H9 (cell line): ENCODE results near the gene MAPRE3. TPM values are rescaled to one million over a fixed set of nuclear protein-coding genes. Genes with fewer than 3 reads are reported as not detected.

Experiments
- DNase-seq: peaks from one replicate; pipeline ENCODE4 v3.0.0-alpha.2; 2017
- H2AFZ ChIP-seq: one replicate; pipeline ENCODE4 v1.6.1; 2013; ENCODE audit warnings: mild to moderate bottlenecking, low read length, control low read depth, moderate library complexity
- H2AK5ac ChIP-seq: 2 replicates; pipeline ENCODE4 v1.6.1; 2013; ENCODE audit warnings: low read length, control low read depth, mixed read lengths; ENCODE audit not compliant: insufficient read length
- H2BK120ac ChIP-seq: one replicate; pipeline ENCODE4 v1.6.1; 2013; ENCODE audit warnings: low read depth, mild to moderate bottlenecking, low read length, control low read depth, inconsistent platforms; ENCODE audit not compliant: poor library complexity, severe bottlenecking
- H2BK12ac ChIP-seq: 2 replicates; pipeline ENCODE4 v1.6.1; 2013; ENCODE audit warnings: low read length, control low read depth, mixed read lengths, low read depth; ENCODE audit not compliant: insufficient read length
- H2BK15ac ChIP-seq: 2 replicates; pipeline ENCODE4 v1.6.1; 2013; ENCODE audit warnings: low read depth, low read length, control low read depth
- H2BK20ac ChIP-seq: one replicate; pipeline ENCODE4 v1.6.1; 2013; ENCODE audit warnings: low read depth, mild to moderate bottlenecking, low read length, control low read depth, inconsistent platforms; ENCODE audit not compliant: poor library complexity, severe bottlenecking
- H2BK5ac ChIP-seq: 2 replicates; pipeline ENCODE4 v1.6.1; 2013; ENCODE audit warnings: low read length, control low read depth, mixed read lengths; ENCODE audit not compliant: insufficient read length
- H3K14ac ChIP-seq: 2 replicates; pipeline ENCODE4 v1.6.1; 2013; ENCODE audit warnings: low read length, control low read depth; ENCODE audit not compliant: insufficient read depth
- H3K18ac ChIP-seq: 2 replicates; pipeline ENCODE4 v1.6.1; 2013; ENCODE audit warnings: low read depth, mild to moderate bottlenecking, mixed read lengths, low read length, control low read depth; ENCODE audit not compliant: insufficient read length
- H3K23ac ChIP-seq: 2 replicates; pipeline ENCODE4 v1.6.1; 2013; ENCODE audit warnings: low read length, control low read depth, mixed read lengths, low read depth; ENCODE audit not compliant: insufficient read length
- H3K23me2 ChIP-seq: 2 replicates; pipeline ENCODE4 v1.6.1; 2013; ENCODE audit warnings: low read depth, mild to moderate bottlenecking, mixed read lengths, low read length, control low read depth; ENCODE audit not compliant: insufficient read length, poor library complexity, severe bottlenecking
- H3K27ac ChIP-seq: 2 replicates; pipeline ENCODE4 v1.5.1; 2013; ENCODE audit warnings: low read length, control low read depth, mixed read lengths, low read depth; ENCODE audit not compliant: insufficient read length
- H3K27me3 ChIP-seq: 2 replicates; pipeline ENCODE4 v1.6.1; 2013; ENCODE audit warnings: low read length, control low read depth, inconsistent platforms; ENCODE audit not compliant: insufficient read depth
- H3K4ac ChIP-seq: 2 replicates; pipeline ENCODE4 v1.6.1; 2013; ENCODE audit warnings: low read depth, mild to moderate bottlenecking, control low read depth, inconsistent platforms, low read length, moderate library complexity
- H3K4me1 ChIP-seq: 2 replicates; pipeline ENCODE4 v1.6.1; 2013; ENCODE audit warnings: low read length, control low read depth, inconsistent platforms; ENCODE audit not compliant: insufficient read depth
- H3K4me2 ChIP-seq: 2 replicates; pipeline ENCODE4 v1.6.1; 2013; ENCODE audit warnings: low read length, control low read depth, mixed read lengths; ENCODE audit not compliant: insufficient read length, insufficient read depth
- H3K56ac ChIP-seq: 2 replicates; pipeline ENCODE4 v1.6.1; 2013; ENCODE audit warnings: low read depth, mild to moderate bottlenecking, mixed read lengths, low read length, control low read depth; ENCODE audit not compliant: insufficient read length
- H3K79me1 ChIP-seq: 2 replicates; pipeline ENCODE4 v1.6.1; 2013; ENCODE audit warnings: low read depth, mild to moderate bottlenecking, moderate library complexity, low read length, control low read depth, inconsistent platforms; ENCODE audit not compliant: insufficient read depth, poor library complexity, severe bottlenecking
- H3K79me2 ChIP-seq: 2 replicates; pipeline ENCODE4 v1.6.1; 2013; ENCODE audit warnings: low read length, control low read depth, inconsistent platforms; ENCODE audit not compliant: insufficient read depth
- H3K9ac ChIP-seq: 2 replicates; pipeline ENCODE4 v1.6.1; 2013; ENCODE audit warnings: low read length, control low read depth, mixed read lengths; ENCODE audit not compliant: insufficient read length; ENCODE audit errors: extremely low read depth
- H3K9me3 ChIP-seq: one replicate; pipeline ENCODE4 v1.6.1; 2013; ENCODE audit warnings: low read depth, low read length, inconsistent platforms; ENCODE audit not compliant: control insufficient read depth
- H3T11ph ChIP-seq: one replicate; pipeline ENCODE4 v1.6.1; 2013; ENCODE audit warnings: mild to moderate bottlenecking, low read length, control low read depth, inconsistent platforms
- H4K20me1 ChIP-seq: one replicate; pipeline ENCODE4 v1.6.1; 2013; ENCODE audit not compliant: control insufficient read depth, insufficient read length, insufficient read depth
- H4K5ac ChIP-seq: 2 replicates; pipeline ENCODE4 v1.6.1; 2013; ENCODE audit warnings: low read depth, mild to moderate bottlenecking, mixed read lengths, low read length, control low read depth; ENCODE audit not compliant: insufficient read length
- H4K8ac ChIP-seq: replicated peaks from 2 replicates; pipeline ENCODE4 v1.6.1; 2013; ENCODE audit warnings: low read length, control low read depth, mixed read lengths, low read depth; ENCODE audit not compliant: insufficient read length
- H4K91ac ChIP-seq: 2 replicates; pipeline ENCODE4 v1.6.1; 2013; ENCODE audit warnings: low read depth, mild to moderate bottlenecking, moderate library complexity, mixed read lengths, low read length, control low read depth; ENCODE audit not compliant: insufficient read length
- H3K27ac Mint-ChIP-seq, 3 experiments: 2 replicates in 2 of 3; 3 replicates in 1 of 3; pipeline ENCODE4 v1.8.0; 2020 to 2021; ENCODE audit warnings: mixed read lengths in 3 of 3, mild to moderate bottlenecking in 1 of 3, moderate library complexity in 1 of 3
- H3K27me3 Mint-ChIP-seq: 2 replicates; pipeline ENCODE4 v1.8.0; 2021; ENCODE audit warnings: low read depth, mild to moderate bottlenecking, moderate library complexity, mixed read lengths
- H3K36me3 Mint-ChIP-seq, 3 experiments: 2 replicates in 2 of 3; 3 replicates in 1 of 3; pipeline ENCODE4 v1.8.0; 2020 to 2021; ENCODE audit warnings: low read depth in 3 of 3, mixed read lengths in 3 of 3; ENCODE audit not compliant: insufficient read depth in 1 of 3
- H3K4me1 Mint-ChIP-seq, 2 experiments: 2 replicates each; pipeline ENCODE4 v1.8.0; 2020; ENCODE audit warnings: mixed read lengths in 2 of 2
- H3K4me3 Mint-ChIP-seq, 2 experiments: 2 replicates in 1 of 2; 3 replicates in 1 of 2; pipeline ENCODE4 v1.8.0; 2020 to 2021; ENCODE audit warnings: mild to moderate bottlenecking in 2 of 2, mixed read lengths in 2 of 2, moderate library complexity in 1 of 2
- H3K9me3 Mint-ChIP-seq, 2 experiments: 2 replicates in 1 of 2; 3 replicates in 1 of 2; pipeline ENCODE4 v1.8.0; 2020; ENCODE audit warnings: mild to moderate bottlenecking in 2 of 2, mixed read lengths in 2 of 2, moderate library complexity in 1 of 2
- CTCF ChIP-seq: fragments of 200-600 bp; sonication (generic); conservative IDR thresholded peaks from 3 replicates; pipeline ENCODE4 v1.8.0; 2021; ENCODE audit warnings: antibody characterized with exemption, mild to moderate bottlenecking
- WGBS: extraction: QIAGEN DNeasy Blood & Tissue Kit; methylation state at CpG from one replicate; pipeline ENCODE4 v1.1.7; 2013; ENCODE audit warnings: missing lambda C conversion rate, low lambda C conversion rate, mixed read lengths; ENCODE audit not compliant: insufficient read length; ENCODE audit errors: extremely low coverage; 5-methylcytosine and 5-hydroxymethylcytosine counted together
- total RNA-seq: library from RNA; stranded (reverse); gene quantifications from 2 replicates; pipeline ENCODE4 v1.2.1, GENCODE V29; 2021

The MAPRE3 gene
- total RNA-seq, 1 experiment from 2014 or later = 2.0 TPM

- Histone ChIP-seq H2AFZ (no peak overlapping the region), H4K20me1 (no peaks in the 10 kb centered on the region), H2BK15ac (no peak overlapping the region), H3K14ac (no peak overlapping the region), H3K56ac (no peak overlapping the region), H2BK12ac (no peak overlapping the region), H3T11ph (no peak overlapping the region), H4K8ac (no peak overlapping the region), H4K91ac (no peak overlapping the region), H3K23me2 (peaks cover 6% of the 10 kb centered on the region), H3K27me3 (no peaks in the 10 kb centered on the region), H3K79me2 (no peaks in the 10 kb centered on the region), H3K9ac (no peak overlapping the region), H2BK5ac (no peak overlapping the region), H3K18ac (no peak overlapping the region), H2BK120ac (no peak overlapping the region), H3K4me1 (0 out of 2 replicates have a peak, but pooled peaks cover 4% of the 10 kb centered on the region), H3K9me3 (no peaks in the 10 kb centered on the region), H2BK20ac (no peak overlapping the region), H4K5ac (no peak overlapping the region), H3K4ac (no peak overlapping the region), H3K4me2 (no peak overlapping the region), H3K27ac (no peak overlapping the region), H2AK5ac (no peak overlapping the region), H3K79me1 (no peaks in the 10 kb centered on the region), H3K23ac (no peak overlapping the region)
- no peak overlapping the region for H3K4me3 Mint-ChIP-seq
- DNase-seq = no peak
- peaks cover 6% of the 10 kb centered on the region for H3K27me3 Mint-ChIP-seq
- H3K9me3 Mint-ChIP-seq = peaks cover 6 to 7% of the 10 kb centered on the region in 2 experiments; a peak in 4 of 5 replicates
- peaks cover 23 to 58% (median 45%) of the 10 kb centered on the region in 3 experiments for H3K36me3 Mint-ChIP-seq
- TF ChIP-seq CTCF = no peak
- peaks cover 4 to 8% of the 10 kb centered on the region in 2 experiments for H3K4me1 Mint-ChIP-seq
- H3K27ac Mint-ChIP-seq = no peak overlapping the region; a peak in 1 of 7 replicates
- no CpG with 5 or more reads among the region's 11 CpGs for WGBS
Observed at GRCh38 chr2:27054721-27055120, 84.3 kb downstream of the MAPRE3 start.
